BE2C (cell line): ENCODE measurements around the gene PLCB2.

Experiments used
- DNase-seq: peaks from one replicate; pipeline ENCODE4 v3.0.0-alpha.2; 2020
- H3K27me3 ChIP-seq: fragments of 250-450 bp; sonication (Bioruptor Pico); 2 replicates; pipeline ENCODE4 v1.5.1; 2020; ENCODE audit warnings: mild to moderate bottlenecking
- H3K36me3 ChIP-seq: fragments of 250-450 bp; sonication (Bioruptor Pico); 2 replicates; pipeline ENCODE4 v1.5.1; 2020; ENCODE audit warnings: mild to moderate bottlenecking
- H3K4me1 ChIP-seq: fragments of 250-450 bp; sonication (Bioruptor Pico); 2 replicates; pipeline ENCODE4 v1.5.1; 2020
- H3K4me3 ChIP-seq: 2 replicates; pipeline ENCODE4 v1.5.1; 2011; ENCODE audit warnings: low read depth, low read length
- H3K9me3 ChIP-seq: fragments of 250-450 bp; sonication (Bioruptor Pico); 2 replicates; pipeline ENCODE4 v1.5.1; 2020
- CTCF ChIP-seq: IDR thresholded peaks from 2 replicates; pipeline ENCODE4 v1.5.1; 2012; ENCODE audit warnings: mild to moderate bottlenecking, low read depth, low read length

Gene PLCB2

GRCh38 chr15:40269604-40270003 is 38.1 kb downstream of the PLCB2 start:
- Histone ChIP-seq H3K27me3 (no peaks in the 10 kb centered on the region), H3K36me3 (no peaks in the 10 kb centered on the region), H3K9me3 (no peaks in the 10 kb centered on the region), H3K4me3 (no peak overlapping the region), H3K4me1 (0 out of 2 replicates have a peak, but pooled peaks cover 2% of the 10 kb centered on the region)
- TF ChIP-seq CTCF, result no peak
- peak; percentile 42 for DNase-seq

DNA sequence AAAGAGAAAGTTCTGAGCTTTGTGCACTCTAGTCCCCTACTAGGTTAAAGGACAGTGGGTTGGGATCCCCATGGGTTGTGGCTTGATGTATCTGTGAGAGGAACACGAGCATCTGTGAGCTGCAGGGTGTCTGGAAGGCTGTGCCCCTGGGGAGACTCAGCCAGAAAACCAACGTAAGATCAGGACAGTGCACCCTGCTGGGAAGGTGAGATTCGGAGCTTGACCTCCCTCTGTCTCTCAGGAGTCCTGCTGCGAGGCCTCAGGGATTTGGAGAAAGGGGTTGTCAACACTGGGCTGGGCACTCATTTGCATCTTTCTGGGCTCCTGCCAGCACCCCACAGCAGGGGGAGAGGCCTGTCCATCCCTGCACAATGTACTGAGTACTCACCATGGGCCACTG is 40.1 kb downstream of the PLCB2 start:
- 0 out of 2 replicates have a peak, but pooled peaks have one; percentile 4 for TF ChIP-seq CTCF
- Histone ChIP-seq H3K4me3 (no peak overlapping the region), H3K27me3 (no peaks in the 10 kb centered on the region), H3K9me3 (no peaks in the 10 kb centered on the region), H3K36me3 (no peaks in the 10 kb centered on the region), H3K4me1 (0 out of 2 replicates have a peak, but pooled peaks cover 2% of the 10 kb centered on the region)
- DNase-seq, result no peak

GRCh38 chr15:40266828-40267304 is 40.9 kb downstream of the PLCB2 start:
- H3K27me3 ChIP-seq, result no peaks in the 10 kb centered on the region
- H3K36me3 ChIP-seq, result no peaks in the 10 kb centered on the region
- no peaks in the 10 kb centered on the region for H3K9me3 ChIP-seq
- H3K4me1 ChIP-seq, result 0 out of 2 replicates have a peak, but pooled peaks cover 2% of the 10 kb centered on the region
- no peak overlapping the region for H3K4me3 ChIP-seq
- TF ChIP-seq CTCF, result no peak
- peak; percentile 53 for DNase-seq

DNA sequence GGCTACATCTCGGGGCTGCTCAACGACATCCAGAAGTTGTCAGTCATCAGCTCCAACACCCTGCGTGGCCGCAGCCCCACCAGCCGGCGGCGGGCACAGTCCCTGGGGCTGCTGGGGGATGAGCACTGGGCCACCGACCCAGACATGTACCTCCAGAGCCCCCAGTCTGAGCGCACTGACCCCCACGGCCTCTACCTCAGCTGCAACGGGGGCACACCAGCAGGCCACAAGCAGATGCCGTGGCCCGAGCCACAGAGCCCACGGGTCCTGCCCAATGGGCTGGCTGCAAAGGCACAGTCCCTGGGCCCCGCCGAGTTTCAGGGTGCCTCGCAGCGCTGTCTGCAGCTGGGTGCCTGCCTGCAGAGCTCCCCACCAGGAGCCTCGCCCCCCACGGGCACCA is 41.9 kb downstream of the PLCB2 start:
- no peaks in the 10 kb centered on the region for H3K9me3 ChIP-seq
- H3K4me1 ChIP-seq, result 0 out of 2 replicates have a peak, but pooled peaks cover 2% of the 10 kb centered on the region
- no peak for TF ChIP-seq CTCF
- no peak for DNase-seq
- H3K36me3 ChIP-seq, result no peaks in the 10 kb centered on the region
- H3K4me3 ChIP-seq, result no peak overlapping the region
- no peaks in the 10 kb centered on the region for H3K27me3 ChIP-seq

DNA sequence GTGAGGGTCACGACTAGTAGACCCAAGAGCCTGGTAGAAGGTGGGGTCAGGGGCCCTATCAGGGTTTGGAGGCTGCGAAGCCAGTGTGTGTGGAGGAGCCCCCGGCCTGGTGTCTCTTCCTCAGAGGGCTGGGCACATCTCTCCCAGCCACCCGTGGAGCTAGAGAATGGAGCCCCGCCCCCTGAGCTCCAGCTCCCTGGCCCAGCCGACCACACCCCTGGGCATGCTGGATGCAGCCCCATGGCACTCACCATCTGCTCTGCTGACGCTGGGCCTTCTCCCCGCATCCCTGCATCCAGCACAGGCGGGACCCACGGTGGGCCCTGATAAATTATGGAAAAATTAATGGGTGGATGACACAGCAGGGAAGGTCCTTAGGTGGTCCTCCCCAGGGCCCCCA is 42.4 kb downstream of the PLCB2 start:
- H3K27me3 ChIP-seq, result no peaks in the 10 kb centered on the region
- no peak for DNase-seq
- H3K9me3 ChIP-seq, result no peaks in the 10 kb centered on the region
- TF ChIP-seq CTCF, result no peak
- H3K4me1 ChIP-seq, result 0 out of 2 replicates have a peak, but pooled peaks cover 2% of the 10 kb centered on the region
- no peak overlapping the region for H3K4me3 ChIP-seq
- no peaks in the 10 kb centered on the region for H3K36me3 ChIP-seq

- no peak for DNase-seq
- Histone ChIP-seq H3K4me3 (no peak overlapping the region), H3K9me3 (no peaks in the 10 kb centered on the region), H3K4me1 (0 out of 2 replicates have a peak, but pooled peaks cover 2% of the 10 kb centered on the region), H3K27me3 (no peaks in the 10 kb centered on the region), H3K36me3 (no peaks in the 10 kb centered on the region)
- no peak for TF ChIP-seq CTCF
These were observed 43.2 kb downstream of the PLCB2 start for GRCh38 chr15:40264321-40265153.
